HG02870 (cell line): Measurements from ENCODE around the gene UCK1.
"Not testable (repeated sequence)": the region's sequence is repeated elsewhere in the genome, so short reads cannot be mapped to it uniquely, and the experiment has no call there.

Source experiments
- ATAC-seq: cut with Tn5 transposase; IDR thresholded peaks from one replicate; pipeline ENCODE4 v1.9.1; 2021; ENCODE audit warnings: mild to moderate bottlenecking, moderate library complexity; ENCODE audit not compliant: unreplicated experiment

The UCK1 gene

DNA sequence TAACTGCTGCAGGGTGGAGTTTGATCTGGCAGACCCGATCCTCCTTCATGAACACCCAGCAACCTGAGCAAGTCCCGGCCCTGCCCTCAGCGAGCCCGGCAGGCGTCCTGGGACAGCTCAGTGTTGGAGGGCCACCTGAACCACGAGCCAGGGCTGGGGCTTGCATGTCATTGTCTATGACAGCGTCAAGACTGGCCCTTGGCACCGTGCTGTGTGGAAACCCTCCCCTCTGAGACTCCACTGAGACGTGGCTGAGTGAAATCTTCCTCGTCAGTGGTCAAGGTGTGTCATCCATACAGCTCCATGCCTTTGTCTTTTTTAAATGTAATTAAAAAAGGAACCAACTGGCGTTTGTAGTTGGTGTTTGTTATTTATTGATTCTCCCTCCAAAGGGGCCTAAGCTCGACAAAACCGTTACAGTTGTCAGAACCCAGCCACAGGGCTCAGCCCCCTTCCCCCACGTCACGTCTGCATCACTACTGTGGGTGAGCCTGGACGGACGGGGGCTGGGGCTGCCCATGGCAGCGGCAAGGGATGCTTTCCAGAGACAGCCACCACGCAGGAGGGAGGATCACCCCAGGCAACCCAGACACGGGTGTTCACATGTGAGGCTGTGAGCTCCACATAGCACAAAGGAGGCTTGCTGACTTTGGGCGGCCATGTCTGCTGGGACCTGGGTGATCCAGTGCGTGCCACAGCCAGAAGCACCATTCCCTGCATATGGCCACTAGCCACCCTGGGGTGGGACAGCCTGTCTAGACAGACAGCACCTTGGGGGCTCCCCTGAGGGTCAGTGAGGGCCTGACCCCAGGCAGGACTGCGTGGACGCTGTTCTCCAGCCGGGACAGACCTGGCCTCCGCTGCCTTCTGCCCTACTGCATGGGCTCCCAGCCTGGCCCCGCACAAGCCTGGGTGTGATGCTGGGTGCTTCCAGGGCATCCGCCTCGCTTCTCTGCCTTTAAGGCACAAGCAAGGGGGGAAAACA is 7.3 kb downstream of the UCK1 start:
- no peak for ATAC-seq

DNA sequence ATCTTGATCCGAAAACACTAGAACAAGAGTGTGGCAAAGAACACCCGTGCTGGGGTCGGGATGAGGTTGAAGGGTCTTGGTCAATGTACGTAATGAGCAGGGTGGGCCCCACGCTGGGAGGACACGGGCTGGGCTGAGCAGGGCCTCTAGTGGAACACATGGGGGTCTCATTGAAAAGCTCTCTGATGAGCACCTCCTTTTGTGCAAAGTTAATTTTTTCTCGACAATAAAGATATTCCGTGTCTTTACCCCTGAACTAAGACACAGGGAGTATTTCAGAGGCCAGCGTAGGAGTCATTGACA is 8.0 kb downstream of the UCK1 start:
- no peak for ATAC-seq

DNA sequence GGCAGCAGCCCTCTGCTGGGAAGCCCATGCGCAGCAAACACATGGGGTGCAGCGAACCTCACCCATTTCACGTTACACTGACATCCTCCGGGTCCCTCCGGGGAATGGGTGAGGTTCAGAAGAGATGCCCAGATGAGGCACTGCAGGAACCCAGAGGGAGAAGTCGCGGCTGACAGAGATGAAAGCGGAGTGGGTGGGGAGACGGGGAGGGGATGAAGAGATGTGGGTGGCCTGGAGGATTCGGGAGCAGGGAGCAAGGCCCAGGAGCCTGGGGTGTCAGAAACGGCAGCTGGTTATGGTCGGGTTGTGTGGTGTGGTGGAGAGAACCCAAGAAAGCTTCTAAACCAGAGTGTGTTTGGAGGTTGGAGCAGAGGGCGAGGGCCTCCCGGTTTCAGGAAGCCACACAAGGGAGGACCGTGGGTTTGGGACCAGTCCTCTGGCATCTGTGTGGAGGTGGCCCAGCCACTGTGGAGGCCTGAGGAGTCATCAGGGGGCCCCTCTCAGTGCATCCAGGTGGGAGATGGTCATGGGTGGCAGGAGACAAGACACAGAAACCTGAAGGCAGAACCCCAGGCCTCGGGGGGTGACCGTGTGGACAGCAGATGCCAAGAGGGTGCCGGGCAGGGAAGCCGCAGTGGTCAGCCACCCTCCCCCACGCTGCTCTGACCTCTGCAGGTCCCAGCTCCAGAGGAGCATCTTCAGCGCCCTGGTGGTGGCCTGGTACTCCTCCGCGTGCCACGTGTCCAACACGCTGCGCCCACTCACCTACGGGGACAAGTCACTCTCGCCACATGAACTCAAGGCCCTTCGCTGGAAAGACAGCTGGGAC is 8.6 kb downstream of the UCK1 start:
- no peak for ATAC-seq

DNA sequence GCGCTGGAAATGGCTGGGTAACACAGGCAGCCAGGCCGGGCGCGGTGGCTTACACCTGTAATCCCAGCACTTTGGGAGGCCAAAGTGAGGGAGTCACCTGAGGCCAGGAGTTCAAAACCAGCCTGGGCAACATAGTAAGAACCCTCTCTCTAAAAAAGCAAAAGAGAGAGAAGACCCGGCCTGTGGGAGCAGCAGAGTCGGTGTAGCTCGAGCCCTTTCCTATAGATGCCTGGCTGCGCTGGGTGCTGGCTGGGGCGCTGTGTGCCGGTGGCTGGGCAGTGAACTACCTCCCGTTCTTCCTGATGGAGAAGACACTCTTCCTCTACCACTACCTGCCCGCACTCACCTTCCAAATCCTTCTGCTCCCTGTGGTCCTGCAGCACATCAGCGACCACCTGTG is 9.2 kb downstream of the UCK1 start:
- ATAC-seq = no peak

DNA sequence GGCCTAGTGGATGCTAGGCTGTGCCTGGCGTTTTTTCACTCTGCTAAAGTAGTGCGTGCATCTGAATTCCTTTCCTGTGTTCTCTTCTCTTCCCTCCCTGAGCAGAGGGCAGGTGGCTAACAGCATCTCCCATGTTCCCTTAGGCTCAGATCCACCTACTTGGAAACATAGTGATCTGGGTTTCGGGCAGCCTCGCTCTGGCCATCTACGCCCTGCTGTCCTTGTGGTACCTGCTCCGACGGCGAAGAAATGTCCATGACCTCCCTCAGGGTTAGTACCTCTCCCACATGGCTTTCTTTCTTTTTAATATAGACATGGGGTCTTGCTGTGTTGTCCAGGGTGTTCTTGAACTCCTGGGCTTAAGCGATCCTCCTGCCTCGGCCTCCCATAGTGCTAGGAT is 9.9 kb downstream of the UCK1 start:
- no peak for ATAC-seq

DNA sequence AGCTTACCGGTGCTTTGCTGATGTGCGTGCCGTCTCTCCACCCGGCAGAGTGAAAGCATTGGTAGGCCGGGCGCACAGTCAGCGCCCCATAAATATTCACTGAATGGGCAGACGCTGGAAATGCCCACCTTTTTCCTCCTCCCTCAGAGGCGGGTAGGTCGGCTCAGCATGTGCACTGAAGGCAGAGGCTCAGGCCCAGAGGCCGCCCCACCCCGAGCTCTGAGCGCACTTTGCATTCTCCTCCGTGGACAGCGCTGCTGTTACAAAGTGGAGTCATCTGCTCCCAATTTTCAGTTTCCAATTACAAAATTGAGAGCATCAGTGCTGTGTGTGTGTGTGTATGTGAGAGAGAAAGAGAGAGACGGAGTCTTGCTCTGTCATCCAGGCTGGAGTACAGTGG is 10.6 kb downstream of the UCK1 start:
- no peak for ATAC-seq

DNA sequence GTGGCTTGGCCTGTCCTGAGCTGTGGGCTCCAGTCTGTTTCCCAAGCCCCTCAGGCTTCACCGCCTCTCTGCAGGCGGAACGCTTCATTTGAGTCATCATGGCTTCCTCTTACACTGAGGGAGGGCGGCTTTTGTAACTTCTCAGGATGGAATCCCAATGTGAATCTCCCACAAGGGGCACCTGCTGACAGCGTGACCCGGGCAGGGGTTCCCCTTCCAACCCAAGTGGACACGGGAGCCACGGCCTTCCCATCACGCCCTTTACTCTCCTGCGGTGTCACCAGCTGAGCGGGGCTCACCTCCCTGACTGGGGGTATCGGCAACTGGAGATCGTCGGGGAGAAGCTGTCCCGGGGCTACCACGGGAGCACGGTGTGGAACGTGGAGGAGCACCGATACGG is 12.5 kb downstream of the UCK1 start:
- no peak for ATAC-seq

DNA sequence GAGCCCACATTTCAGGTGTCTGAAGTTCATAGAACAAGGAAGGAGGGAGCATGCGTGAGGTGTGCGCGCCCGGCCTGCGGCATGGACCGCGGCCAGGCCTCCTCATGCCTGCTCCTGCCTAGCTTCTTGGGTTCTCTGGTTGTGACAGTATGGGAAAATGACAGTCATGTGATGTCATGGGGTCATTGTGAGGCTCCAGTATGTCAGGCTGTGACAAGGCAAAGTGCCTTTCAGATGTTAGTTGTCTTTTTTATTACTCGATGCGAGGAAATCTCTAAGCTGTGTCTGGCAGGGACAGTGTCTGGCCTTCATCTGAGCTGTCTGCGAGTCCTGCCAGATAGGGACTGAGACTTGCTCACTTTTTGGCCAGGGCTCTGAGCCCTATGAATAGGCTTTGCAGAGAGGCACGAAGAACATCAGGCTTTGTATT is 13.3 kb downstream of the UCK1 start:
- ATAC-seq = no peak

DNA sequence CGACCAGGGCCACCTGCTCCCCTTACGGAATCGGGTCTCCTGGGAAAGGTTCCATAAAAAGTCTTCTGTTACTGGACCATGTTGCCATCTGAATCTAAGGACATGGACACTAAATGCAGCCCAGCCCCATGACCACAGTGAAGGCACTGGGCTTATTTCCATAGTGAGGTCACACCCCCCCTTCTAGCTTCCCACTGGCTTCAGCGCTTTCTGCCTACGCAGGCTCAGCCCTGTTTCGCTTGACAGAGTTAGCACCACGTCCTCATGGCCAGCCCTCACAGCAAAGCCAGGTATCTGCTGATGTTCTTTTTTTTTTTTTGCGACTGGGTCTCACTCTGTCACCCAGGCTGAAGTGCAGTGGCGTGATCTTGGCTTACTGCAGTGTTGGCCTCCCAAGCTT is 14.1 kb downstream of the UCK1 start:
- no peak for ATAC-seq

DNA sequence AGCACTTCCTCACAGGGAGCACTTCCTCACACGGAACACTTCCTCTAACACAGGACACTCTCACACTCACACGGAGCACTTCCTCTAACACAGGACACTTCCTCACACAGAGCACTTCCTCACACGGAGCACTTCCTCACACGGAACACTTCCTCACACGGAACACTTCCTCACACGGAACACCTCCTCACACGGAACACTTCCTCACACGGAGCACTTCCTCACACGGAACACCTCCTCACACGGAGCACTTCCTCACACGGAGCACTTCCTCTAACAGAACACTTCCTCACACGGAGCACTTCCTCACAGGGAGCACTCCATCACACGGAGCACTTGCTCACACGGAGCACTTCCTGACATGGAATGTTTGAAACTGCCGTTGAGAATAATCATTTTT is 15.0 kb downstream of the UCK1 start:
- ATAC-seq = no peak

DNA sequence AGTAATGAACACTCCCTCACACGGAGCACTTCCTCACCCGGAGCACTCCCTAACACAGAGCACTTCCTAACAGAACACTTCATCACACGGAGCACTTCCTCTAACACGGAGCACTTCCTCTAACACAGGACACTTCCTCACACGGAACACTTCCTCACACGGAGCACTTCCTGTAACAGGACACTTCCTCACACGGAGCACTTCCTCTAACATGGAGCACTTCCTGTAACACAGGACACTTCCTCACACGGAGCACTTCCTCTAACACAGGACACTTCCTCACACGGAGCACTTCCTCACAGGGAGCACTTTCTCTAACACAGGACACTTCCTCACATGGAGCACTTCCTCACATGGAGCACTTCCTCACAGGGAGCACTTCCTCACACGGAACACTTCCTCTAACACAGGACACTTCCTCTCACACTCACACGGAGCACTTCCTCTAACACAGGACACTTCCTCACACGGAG is 15.5 kb downstream of the UCK1 start:
- ATAC-seq = not testable (repeated sequence)

DNA sequence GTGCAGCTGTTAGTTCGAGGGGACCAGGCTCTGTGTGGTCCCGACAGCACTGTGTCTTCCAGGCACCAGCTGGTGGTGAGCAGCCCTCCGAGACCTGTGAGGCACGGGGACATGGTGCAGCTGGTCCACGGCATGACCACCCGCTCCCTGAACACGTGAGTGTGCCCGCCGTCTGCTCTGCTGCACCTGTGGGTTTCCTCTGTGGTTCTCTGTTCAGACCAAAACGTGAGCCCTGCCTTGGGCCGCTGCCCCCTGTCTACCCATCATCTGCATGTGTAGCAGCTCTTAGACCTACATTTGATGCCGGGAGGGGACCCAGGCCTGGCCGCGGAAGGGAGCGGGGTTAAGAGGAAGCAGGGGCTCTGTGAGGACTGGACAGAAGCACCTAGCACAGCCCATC is 17.9 kb downstream of the UCK1 start:
- ATAC-seq = no peak

DNA sequence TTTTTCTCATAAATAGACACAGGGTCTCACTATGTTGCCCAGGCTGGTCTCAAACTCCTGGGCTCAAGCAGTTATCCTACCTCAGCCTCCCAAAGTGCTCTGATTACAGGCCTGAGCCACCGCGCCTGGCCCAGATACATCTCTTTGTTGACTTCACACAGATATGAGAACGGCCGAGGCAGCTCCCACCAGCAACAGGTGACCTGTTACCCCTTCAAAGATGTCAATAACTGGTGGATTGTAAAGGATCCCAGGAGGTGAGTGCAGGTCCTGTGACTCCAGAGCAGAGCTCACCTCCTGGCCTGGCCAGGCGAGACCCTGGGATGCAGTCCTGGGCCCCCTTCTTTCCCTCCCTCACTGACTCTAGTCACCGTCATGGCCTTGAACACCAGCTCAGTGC is 19.2 kb downstream of the UCK1 start:
- ATAC-seq = no peak

DNA sequence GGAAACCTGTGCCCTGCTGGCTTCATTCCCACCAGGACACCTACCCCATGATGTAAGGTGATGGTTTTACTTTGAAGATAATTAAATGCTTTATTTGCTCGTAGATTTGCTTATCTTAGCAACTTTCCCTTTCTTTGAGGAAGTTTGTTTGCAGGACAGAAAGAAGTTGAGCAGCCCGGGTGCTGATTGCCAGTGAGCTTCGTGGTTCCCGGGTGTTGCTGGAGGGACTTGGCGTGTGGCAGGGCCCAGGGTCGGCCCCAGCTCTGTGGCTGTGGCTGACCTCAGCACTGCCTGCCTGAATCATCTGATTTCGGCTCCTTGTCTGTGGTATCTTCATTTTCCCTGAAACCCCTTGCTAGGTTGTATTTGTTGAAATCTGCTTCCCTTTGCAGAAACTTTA is 19.6 kb downstream of the UCK1 start:
- ATAC-seq = no peak

DNA sequence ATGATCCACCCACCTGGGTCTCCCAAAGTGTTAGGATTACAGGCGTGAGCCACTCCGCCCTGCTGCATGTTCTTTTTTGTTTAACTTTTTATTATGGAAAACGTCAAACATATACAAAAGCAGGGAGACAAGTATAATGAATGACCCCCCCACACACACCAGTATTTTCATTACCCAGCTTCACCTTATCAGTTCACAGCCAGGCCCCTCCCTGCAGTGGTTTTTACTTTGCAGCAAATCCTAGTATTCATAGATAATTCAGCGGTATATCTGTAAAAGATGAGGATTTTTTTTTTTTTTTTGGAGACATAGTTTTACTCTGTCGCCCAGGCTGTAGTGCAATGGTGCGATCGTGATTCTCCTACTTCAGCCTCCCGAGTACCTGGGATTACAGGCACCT is 26.1 kb downstream of the UCK1 start:
- ATAC-seq = no peak

DNA sequence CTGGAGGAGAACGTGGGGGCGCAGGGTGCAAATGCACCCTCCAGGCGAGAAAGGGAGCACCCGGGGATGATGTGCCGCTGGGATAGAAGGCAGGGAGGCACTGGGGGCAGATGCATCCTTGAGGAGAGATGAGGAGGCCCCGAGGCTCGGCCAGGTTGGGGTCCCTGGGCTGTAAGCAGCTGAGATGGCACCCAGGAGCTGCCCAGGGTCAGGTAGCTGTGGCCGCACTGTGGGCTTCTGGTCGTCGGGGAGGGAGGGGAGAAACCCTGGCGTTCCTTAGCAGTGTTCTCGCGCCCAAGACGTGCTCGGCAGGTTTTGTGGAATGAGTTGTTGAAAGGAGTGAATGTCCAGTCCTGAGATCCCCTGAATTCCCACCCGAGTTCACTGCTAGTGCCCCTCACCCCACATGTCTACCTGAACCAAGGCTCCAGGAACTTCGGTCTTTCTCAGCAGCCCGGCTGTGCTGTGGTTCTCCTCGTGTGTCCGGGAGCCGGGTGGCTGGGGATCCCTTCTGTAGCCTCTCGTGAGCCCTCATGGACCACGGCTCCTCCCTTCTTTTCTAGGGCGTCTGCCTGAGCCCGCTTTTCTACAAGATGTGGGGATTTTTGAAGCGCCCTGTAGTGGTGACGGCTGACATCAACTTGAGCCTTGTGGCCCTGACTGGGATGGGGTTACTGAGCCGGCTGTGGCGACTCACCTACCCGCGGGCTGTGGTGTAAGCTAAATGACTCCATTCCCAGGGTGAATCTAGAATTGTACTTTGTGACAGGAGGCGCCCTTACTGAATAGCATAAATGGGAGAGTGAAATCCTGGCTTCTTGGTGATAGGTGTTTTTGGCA is 27.2 kb downstream of the UCK1 start:
- ATAC-seq = no peak

DNA sequence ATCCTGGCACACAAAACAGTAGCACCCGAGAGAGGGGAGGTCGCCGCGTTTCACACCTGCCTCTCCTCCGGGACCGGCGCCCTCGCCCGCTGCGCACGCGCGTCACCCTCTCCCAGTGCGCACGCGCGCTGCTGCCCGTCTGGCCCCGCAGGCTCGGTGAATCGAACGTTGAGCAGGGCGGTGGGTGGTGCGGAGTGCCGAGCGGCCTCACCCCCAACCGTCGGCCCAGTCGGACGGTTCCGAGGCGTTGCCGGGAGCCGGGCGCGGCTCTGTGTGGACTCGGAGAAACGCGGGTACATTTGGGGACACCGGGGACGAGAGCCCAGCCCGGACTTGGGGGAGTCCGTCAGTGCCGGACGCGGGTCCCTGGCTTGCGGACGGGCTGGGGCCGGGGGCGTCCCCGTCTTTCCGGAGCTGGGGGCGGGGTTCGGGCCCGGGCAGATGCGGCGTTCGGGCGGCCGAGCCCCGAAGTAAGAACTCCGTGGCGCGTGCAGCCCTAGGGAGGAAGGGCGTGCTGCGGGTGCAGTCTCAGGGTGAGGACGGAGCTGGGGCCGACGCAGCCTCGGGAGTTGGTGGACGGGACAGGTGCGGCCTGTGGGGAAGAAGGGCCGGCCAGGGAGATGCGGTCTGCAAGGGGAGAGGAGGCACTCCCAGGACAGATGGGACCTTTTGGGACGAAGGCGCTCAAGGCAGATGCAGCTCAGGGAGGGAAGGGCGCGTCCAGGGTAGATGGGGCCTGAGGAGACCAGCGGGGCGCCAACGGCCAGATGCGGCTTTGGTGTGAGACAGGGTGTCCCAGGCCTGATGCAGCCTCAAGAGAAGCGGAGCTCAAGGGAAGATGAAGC is 28.1 kb downstream of the UCK1 start, which contains the start of gene POMT1:
Gene POMT1, plus strand, starts transcription at position 138 of the 845 bp plus-strand sequence. CDS start 1,301 bp downstream, outside the sequence.
- peak; percentile 81 for ATAC-seq

DNA sequence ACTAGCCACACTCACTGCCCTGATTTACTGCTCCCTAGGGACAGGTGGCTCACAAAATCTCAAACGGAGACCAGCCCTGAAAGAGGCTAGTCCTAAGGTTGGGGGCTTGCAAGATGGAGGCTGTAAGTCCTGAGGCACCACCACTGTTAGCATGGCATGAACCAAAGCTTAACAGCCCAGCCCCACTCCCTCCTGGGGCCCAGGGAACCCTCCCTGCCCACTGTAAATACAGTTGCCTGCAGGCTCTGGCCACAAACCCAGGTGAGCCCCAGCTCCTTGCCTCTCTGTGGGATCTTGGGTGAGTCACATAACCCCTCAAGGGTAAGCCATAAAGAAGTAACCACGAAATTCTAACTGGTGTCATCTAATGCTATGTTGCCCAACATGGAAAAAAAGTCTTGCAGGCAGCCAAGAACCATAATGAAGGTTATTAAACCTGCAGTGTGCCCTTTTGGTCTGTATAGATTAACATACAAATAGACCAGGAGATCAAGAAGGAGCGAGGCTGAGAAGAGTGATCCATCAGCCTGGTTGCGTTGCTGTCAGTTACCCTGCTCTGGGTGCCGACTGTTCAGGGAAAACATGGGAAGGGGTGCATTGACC is 30.0 kb downstream of the UCK1 start:
- ATAC-seq = no peak

DNA sequence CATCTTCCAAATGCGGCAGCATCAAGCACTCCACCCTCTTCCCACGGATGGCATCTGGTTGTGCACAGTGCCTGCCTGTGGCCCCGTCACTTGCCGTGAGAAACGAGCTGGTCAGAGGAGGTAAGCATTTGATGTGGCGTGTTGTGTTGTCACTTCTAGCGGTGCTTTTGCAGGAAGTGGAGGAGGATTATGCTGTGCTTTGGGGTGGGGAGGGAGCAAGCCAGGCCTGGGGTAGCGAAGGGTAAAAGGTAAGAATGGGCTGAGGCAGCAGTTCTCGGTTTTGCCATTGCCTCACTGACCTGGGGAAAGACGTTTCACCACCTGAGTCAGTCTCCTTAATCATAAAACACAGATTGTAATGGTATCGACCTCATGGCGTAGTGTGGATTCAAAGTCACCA is 30.7 kb downstream of the UCK1 start:
- no peak for ATAC-seq
